CD4-positive, CD25-positive, alpha-beta regulatory T cell (primary cell): ENCODE data around the gene CACNB3. TPM values are rescaled to one million over a fixed set of nuclear protein-coding genes. Genes with fewer than 3 reads are reported as not detected.
A peak's percentile ranks its signal among the peaks of the same experiment; 100 is the strongest.

Experiments used
- ATAC-seq, 2 donors: fragments of 150-1000 bp; cut with Tn5 transposase; one replicate each; pipeline ENCODE4 v1.10.0; 2021; ENCODE audit warnings: low read depth in 2 of 2, moderate number of reproducible peaks in 2 of 2, moderate library complexity in 1 of 2
- DNase-seq, 3 donors: peaks; one replicate each; pipeline versions ENCODE4 v3.0.0 to v3.0.0-alpha.2; 2012 to 2022; ENCODE audit warnings: mixed read lengths in 1 of 3
- H3K27ac ChIP-seq: one replicate; pipeline ENCODE4 v1.7.0; 2013; ENCODE audit warnings: mild to moderate bottlenecking, low read length; ENCODE audit not compliant: insufficient read depth, poor library complexity, severe bottlenecking
- H3K27me3 ChIP-seq: one replicate; pipeline ENCODE4 v1.7.0; 2013; ENCODE audit warnings: low read length; ENCODE audit not compliant: control insufficient read depth, insufficient read depth
- H3K36me3 ChIP-seq: one replicate; pipeline ENCODE4 v1.7.0; 2013; ENCODE audit warnings: mild to moderate bottlenecking, low read length, moderate library complexity; ENCODE audit not compliant: control insufficient read depth, insufficient read depth
- H3K4me1 ChIP-seq: 2 replicates; pipeline ENCODE4 v1.7.0; 2013; ENCODE audit warnings: mild to moderate bottlenecking, low read length; ENCODE audit not compliant: insufficient read depth, control insufficient read depth, poor library complexity, severe bottlenecking
- H3K4me3 ChIP-seq: one replicate; pipeline ENCODE4 v1.7.0; 2013; ENCODE audit warnings: low read depth, mild to moderate bottlenecking, low read length, moderate library complexity
- H3K9me3 ChIP-seq, 2 experiments: 1 replicate in 1 of 2; 2 replicates in 1 of 2; pipeline ENCODE4 v1.7.0; 2013; ENCODE audit warnings: low read length in 2 of 2, mild to moderate bottlenecking in 1 of 2, moderate library complexity in 1 of 2; ENCODE audit not compliant: control insufficient read depth in 2 of 2
- H3K27ac Mint-ChIP-seq, 3 donors: one replicate each; pipeline ENCODE4 v1.8.0; 2020 to 2022; ENCODE audit warnings: mild to moderate bottlenecking in 3 of 3, mixed read lengths in 3 of 3, moderate library complexity in 2 of 3
- H3K27me3 Mint-ChIP-seq: one replicate; pipeline ENCODE4 v1.8.0; 2022; ENCODE audit warnings: mild to moderate bottlenecking, mixed read lengths
- H3K36me3 Mint-ChIP-seq: one replicate; pipeline ENCODE4 v1.8.0; 2020; ENCODE audit warnings: mixed read lengths
- H3K4me1 Mint-ChIP-seq, 4 donors: one replicate each; pipeline ENCODE4 v1.8.0; 2020 to 2022; ENCODE audit warnings: mixed read lengths in 4 of 4, mild to moderate bottlenecking in 1 of 4
- H3K4me3 Mint-ChIP-seq, 4 donors: one replicate each; pipeline ENCODE4 v1.8.0; 2020 to 2022; ENCODE audit warnings: mild to moderate bottlenecking in 4 of 4, mixed read lengths in 4 of 4, moderate library complexity in 3 of 4
- H3K9me3 Mint-ChIP-seq, 7 donors: one replicate each; pipeline ENCODE4 v1.8.0; 2020 to 2022; ENCODE audit warnings: mixed read lengths in 7 of 7, mild to moderate bottlenecking in 3 of 7, moderate library complexity in 2 of 7
- polyA plus RNA-seq, 4 donors: library from polyadenylated mRNA; unstranded; fragments of 300-500 nt; fragmentation: Illumina TruSeq; gene quantifications; one replicate each; pipeline ENCODE4 v1.2.3, GENCODE V29; 2021
- total RNA-seq: library from RNA; stranded (reverse); gene quantifications from one replicate; pipeline ENCODE4 v1.2.3, GENCODE V29; 2022

Gene CACNB3
- total and polyA plus RNA-seq, 5 donors from 2014 or later = 0.32 to 9.1 (median 1.3) TPM

DNA sequence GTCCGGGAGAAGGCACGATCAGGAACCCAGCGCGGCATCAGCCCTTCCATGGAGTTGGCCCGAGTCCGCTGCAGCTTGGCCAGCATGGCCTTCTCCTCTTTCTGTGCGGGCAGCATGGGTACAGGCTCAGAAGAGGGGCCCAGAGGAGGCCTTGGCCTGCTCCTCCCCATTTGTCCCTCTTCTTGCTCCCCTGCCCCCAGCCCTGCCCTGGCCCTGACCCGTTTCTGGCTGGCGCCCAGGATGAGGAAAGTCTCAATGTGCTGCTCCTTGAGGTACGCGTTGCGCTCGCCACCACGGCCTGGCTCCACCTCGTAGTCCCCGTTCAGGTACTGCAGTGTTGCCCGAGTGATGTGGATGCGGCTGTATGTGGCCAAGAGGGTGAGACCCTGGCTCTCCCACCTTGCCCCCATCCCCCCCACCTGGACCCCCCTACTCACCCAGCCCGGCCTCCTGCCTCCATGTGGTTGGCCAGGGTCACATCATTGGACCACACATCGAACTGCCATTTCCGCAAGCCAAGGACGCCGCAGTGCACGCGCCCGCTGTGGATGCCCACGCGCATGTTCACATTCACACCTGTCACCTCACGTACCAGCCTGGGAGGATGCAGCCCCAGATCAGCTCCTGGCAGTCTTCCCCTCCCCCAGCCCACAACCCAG lies 42.2 kb upstream of the CACNB3 start:
- Mint-ChIP-seq H3K36me3 (no peaks in the 10 kb centered on the region), H3K4me1 (no peaks in the 10 kb centered on the region), H3K4me3 (no peak overlapping the region), H3K9me3 (peaks cover 0 to 1% (median 0%) of the 10 kb centered on the region in 7 donors), H3K27me3 (peaks cover 12% of the 10 kb centered on the region), H3K27ac (no peak overlapping the region)
- H3K27me3 ChIP-seq = no peaks in the 10 kb centered on the region
- no peak for ATAC-seq
- no peaks in the 10 kb centered on the region for H3K36me3 ChIP-seq
- no peaks in the 10 kb centered on the region for H3K9me3 ChIP-seq
- no peak for DNase-seq
- no peak overlapping the region for H3K27ac ChIP-seq
- H3K4me1 ChIP-seq = no peaks in the 10 kb centered on the region
- no peak overlapping the region for H3K4me3 ChIP-seq

DNA sequence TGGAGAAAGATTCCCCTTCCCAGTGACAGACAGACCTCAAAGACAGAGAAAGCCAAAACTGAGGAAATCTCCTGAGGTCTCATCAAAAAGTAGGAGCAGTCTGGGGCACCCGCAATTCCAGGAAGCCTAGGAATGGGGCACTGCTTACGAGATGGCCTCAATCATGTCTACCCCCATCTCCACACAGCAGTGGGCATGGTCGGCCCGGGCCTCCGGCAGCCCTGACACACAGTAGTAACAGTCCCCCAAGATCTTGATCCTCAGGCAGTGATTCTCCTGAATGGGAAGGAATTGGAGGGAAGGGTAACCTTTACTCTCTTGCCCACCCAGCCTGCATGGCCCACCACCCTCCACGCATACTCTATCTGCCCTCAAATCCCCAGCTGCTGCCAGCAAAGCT lies 41.3 kb upstream of the CACNB3 start:
- no peaks in the 10 kb centered on the region for H3K9me3 Mint-ChIP-seq
- H3K4me3 Mint-ChIP-seq = no peak overlapping the region
- no peaks in the 10 kb centered on the region for H3K36me3 Mint-ChIP-seq
- Histone ChIP-seq H3K4me1 (no peaks in the 10 kb centered on the region), H3K27ac (no peak overlapping the region), H3K36me3 (no peaks in the 10 kb centered on the region), H3K9me3 (no peaks in the 10 kb centered on the region), H3K27me3 (no peaks in the 10 kb centered on the region), H3K4me3 (no peak overlapping the region)
- peaks cover 7% of the 10 kb centered on the region for H3K27me3 Mint-ChIP-seq
- DNase-seq = no peak
- no peaks in the 10 kb centered on the region for H3K4me1 Mint-ChIP-seq
- no peak for ATAC-seq
- H3K27ac Mint-ChIP-seq = no peak overlapping the region

- Mint-ChIP-seq H3K4me1 (no peaks in the 10 kb centered on the region), H3K27me3 (peaks cover 7% of the 10 kb centered on the region), H3K4me3 (no peak overlapping the region), H3K36me3 (no peaks in the 10 kb centered on the region), H3K9me3 (no peaks in the 10 kb centered on the region), H3K27ac (peak overlapping the region in 1 of 3 donors; percentile 58)
- no peaks in the 10 kb centered on the region for H3K9me3 ChIP-seq
- H3K27me3 ChIP-seq = no peaks in the 10 kb centered on the region
- DNase-seq = no peak
- H3K27ac ChIP-seq = no peak overlapping the region
- no peak overlapping the region for H3K4me3 ChIP-seq
- ATAC-seq = no peak
- no peaks in the 10 kb centered on the region for H3K4me1 ChIP-seq
- H3K36me3 ChIP-seq = no peaks in the 10 kb centered on the region
These were observed 40.5 kb upstream of the CACNB3 start for GRCh38 chr12:48777501-48778400.

- Mint-ChIP-seq H3K27me3 (peaks cover 17% of the 10 kb centered on the region), H3K36me3 (no peaks in the 10 kb centered on the region), H3K9me3 (no peaks in the 10 kb centered on the region), H3K4me3 (no peak overlapping the region), H3K4me1 (no peaks in the 10 kb centered on the region), H3K27ac (no peak overlapping the region)
- Histone ChIP-seq H3K4me3 (no peak overlapping the region), H3K27me3 (no peaks in the 10 kb centered on the region), H3K36me3 (no peaks in the 10 kb centered on the region), H3K4me1 (no peaks in the 10 kb centered on the region), H3K27ac (no peak overlapping the region), H3K9me3 (no peaks in the 10 kb centered on the region)
- DNase-seq (no peak), ATAC-seq (no peak)
These were observed 38.4 kb upstream of the CACNB3 start for GRCh38 chr12:48779869-48780268.

DNA sequence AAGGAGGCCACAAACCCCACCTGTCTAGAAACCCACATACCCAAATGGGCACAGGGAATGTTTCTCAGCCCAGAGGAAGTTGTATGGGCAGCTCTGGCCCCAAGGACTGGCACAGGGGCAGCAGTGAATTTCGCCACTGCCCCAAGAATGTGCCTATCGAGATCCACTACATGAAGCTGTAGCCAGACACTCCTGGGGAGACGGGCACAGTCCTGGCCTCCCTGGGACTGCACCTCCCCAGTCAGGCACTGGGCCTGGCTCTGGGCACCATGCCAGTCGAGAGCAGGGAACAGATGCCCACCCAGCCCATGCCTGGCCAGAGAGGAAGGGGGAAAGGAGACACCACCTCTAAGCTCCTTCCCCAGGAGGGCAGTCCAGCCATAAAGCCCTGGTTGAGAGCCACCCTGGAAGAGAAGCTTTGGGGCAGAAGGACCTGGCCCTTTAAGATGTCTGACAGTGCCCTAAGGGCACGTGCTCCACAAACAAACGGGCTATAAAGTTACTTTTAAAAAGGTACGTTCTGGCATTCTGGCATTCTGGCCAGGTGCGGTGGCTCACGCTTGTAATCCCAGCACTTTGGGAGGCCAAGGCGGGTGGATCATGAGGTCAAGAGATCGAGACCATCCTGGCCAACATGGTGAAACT lies 37.8 kb upstream of the CACNB3 start:
- ATAC-seq (no peak), DNase-seq (no peak)
- no peaks in the 10 kb centered on the region for H3K27me3 ChIP-seq
- no peak overlapping the region for H3K27ac Mint-ChIP-seq
- H3K9me3 Mint-ChIP-seq = no peaks in the 10 kb centered on the region
- H3K27ac ChIP-seq = no peak overlapping the region
- no peaks in the 10 kb centered on the region for H3K36me3 ChIP-seq
- no peaks in the 10 kb centered on the region for H3K36me3 Mint-ChIP-seq
- no peaks in the 10 kb centered on the region for H3K4me1 Mint-ChIP-seq
- no peaks in the 10 kb centered on the region for H3K9me3 ChIP-seq
- H3K27me3 Mint-ChIP-seq = peaks cover 22% of the 10 kb centered on the region
- no peaks in the 10 kb centered on the region for H3K4me1 ChIP-seq
- H3K4me3 ChIP-seq = no peak overlapping the region
- H3K4me3 Mint-ChIP-seq = no peak overlapping the region

DNA sequence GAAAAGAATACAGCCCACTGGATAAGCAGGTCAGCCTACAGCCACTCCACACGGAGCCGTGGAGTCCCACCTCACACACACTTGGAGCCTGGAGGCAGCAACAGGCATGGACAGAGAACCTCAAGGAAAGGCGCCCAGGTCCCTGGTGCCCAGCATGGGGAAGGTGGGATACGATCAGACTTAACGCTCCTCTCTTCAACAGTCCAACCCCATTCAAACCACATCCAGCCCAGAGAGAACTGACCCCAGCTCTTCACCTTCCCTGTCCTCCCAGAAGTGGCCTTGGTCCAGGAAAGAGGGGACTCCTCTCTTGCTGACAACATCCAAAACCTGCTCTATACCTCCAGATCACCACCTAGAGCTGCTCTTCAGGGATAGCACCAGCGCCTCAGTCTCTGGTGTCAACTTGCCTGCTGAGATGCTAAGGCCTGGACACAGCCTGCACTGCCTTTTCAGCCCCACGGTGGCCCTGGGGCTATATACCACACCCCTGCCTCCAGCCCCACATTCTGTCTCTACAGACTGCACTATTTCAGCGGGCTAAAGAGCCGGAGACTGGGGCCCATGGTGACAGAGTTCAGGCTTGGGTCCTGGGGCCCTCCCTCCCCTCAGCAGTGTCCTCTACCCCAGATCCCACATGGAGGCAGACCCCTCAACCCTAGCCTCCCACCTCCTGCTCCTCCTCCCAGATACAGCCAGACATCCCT lies 36.4 kb upstream of the CACNB3 start:
- Mint-ChIP-seq H3K9me3 (no peaks in the 10 kb centered on the region), H3K27me3 (peaks cover 36% of the 10 kb centered on the region), H3K27ac (peak overlapping the region in 1 of 3 donors; percentile 64), H3K4me1 (no peaks in the 10 kb centered on the region), H3K36me3 (no peaks in the 10 kb centered on the region), H3K4me3 (no peak overlapping the region)
- DNase-seq = no peak
- peaks cover 2% of the 10 kb centered on the region for H3K27me3 ChIP-seq
- no peaks in the 10 kb centered on the region for H3K36me3 ChIP-seq
- no peaks in the 10 kb centered on the region for H3K9me3 ChIP-seq
- no peak for ATAC-seq
- no peaks in the 10 kb centered on the region for H3K4me1 ChIP-seq
- no peak overlapping the region for H3K4me3 ChIP-seq
- no peak overlapping the region for H3K27ac ChIP-seq

GRCh38 chr12:48782457-48783395 lies 35.6 kb upstream of the CACNB3 start:
- no peak overlapping the region for H3K4me3 ChIP-seq
- peaks cover 2% of the 10 kb centered on the region for H3K27me3 ChIP-seq
- Mint-ChIP-seq H3K27ac (no peak overlapping the region), H3K36me3 (no peaks in the 10 kb centered on the region), H3K4me1 (peaks cover 0 to 2% (median 0%) of the 10 kb centered on the region in 4 donors), H3K27me3 (peaks cover 43% of the 10 kb centered on the region), H3K4me3 (no peak overlapping the region), H3K9me3 (no peaks in the 10 kb centered on the region)
- H3K27ac ChIP-seq = no peak overlapping the region
- DNase-seq = no peak
- H3K9me3 ChIP-seq = no peaks in the 10 kb centered on the region
- ATAC-seq = no peak
- H3K4me1 ChIP-seq = no peaks in the 10 kb centered on the region
- H3K36me3 ChIP-seq = no peaks in the 10 kb centered on the region
